H1 (cell line): ENCODE data around the gene KLF6. TPM values are rescaled to one million over a fixed set of nuclear protein-coding genes. Genes with fewer than 3 reads are reported as not detected.

Source experiments
- CTCF ChIA-PET: fragments of 300-600 bp; sonication (Branson Sonifier 250); formaldehyde crosslinking; loops from one replicate; lab custom pipeline; 2021; ENCODE audit not compliant: partially characterized antibody; lab: Charles Lee
- POLR2A ChIA-PET: fragments of 300-600 bp; sonication (Branson Sonifier 250); formaldehyde crosslinking; loops from one replicate; lab custom pipeline; 2021; ENCODE audit warnings: inconsistent platforms; ENCODE audit not compliant: partially characterized antibody; lab: Charles Lee
- DNase-seq, 2 experiments: peaks; one replicate each; pipeline versions ENCODE4 v3.0.0 to v3.0.0-alpha.2; 2010 to 2022; ENCODE audit warnings: low spot score in 2 of 2, low read depth in 1 of 2, mixed read lengths in 1 of 2
- FAIRE-seq: peaks from 2 replicates; lab custom pipeline; 2011; peaks lifted over from hg19 to GRCh38; lab: Jason Lieb, UNC
- H2AFZ ChIP-seq: 2 replicates; pipeline ENCODE4 v1.8.1; 2012; ENCODE audit warnings: low read length, inconsistent platforms
- H2AK5ac ChIP-seq: 2 replicates; pipeline ENCODE4 v1.6.1; 2013; ENCODE audit warnings: low read depth, low read length
- H2BK120ac ChIP-seq: replicated peaks from 2 replicates; pipeline ENCODE3; 2013; ENCODE audit warnings: low read depth, low read length, inconsistent platforms
- H2BK12ac ChIP-seq: 2 replicates; pipeline ENCODE4 v1.6.1; 2013; ENCODE audit warnings: low read depth, low read length
- H2BK15ac ChIP-seq: 2 replicates; pipeline ENCODE4 v1.6.1; 2013; ENCODE audit warnings: low read length
- H2BK20ac ChIP-seq: 2 replicates; pipeline ENCODE4 v1.6.1; 2013; ENCODE audit warnings: low read length
- H2BK5ac ChIP-seq: 2 replicates; pipeline ENCODE4 v1.6.1; 2013; ENCODE audit warnings: low read depth, low read length
- H3K14ac ChIP-seq: 2 replicates; pipeline ENCODE4 v1.6.1; 2013; ENCODE audit warnings: inconsistent platforms; ENCODE audit not compliant: insufficient read length
- H3K18ac ChIP-seq: 2 replicates; pipeline ENCODE4 v1.6.1; 2013; ENCODE audit warnings: low read length; ENCODE audit errors: extremely low read depth
- H3K23ac ChIP-seq: 2 replicates; pipeline ENCODE4 v1.6.1; 2013; ENCODE audit warnings: inconsistent platforms; ENCODE audit not compliant: insufficient read length
- H3K23me2 ChIP-seq: 2 replicates; pipeline ENCODE4 v1.6.1; 2013; ENCODE audit warnings: low read depth, low read length
- H3K27ac ChIP-seq: 2 replicates; pipeline ENCODE4 v1.6.1; 2011; ENCODE audit warnings: low read depth, low read length, inconsistent platforms
- H3K27me3 ChIP-seq, 4 experiments: replicated peaks in 1 of 4; 1 replicate in 1 of 4; 2 replicates in 3 of 4; pipeline versions ENCODE4 v1.6.1 to v1.8.1; 2011 to 2013; ENCODE audit warnings: low read length in 3 of 4, mild to moderate bottlenecking in 3 of 4, inconsistent platforms in 2 of 4, mixed read lengths in 2 of 4, moderate library complexity in 1 of 4; ENCODE audit not compliant: control insufficient read depth in 3 of 4, insufficient read depth in 3 of 4; ENCODE audit errors: extremely low read depth in 1 of 4
- H3K36me3 ChIP-seq, 4 experiments: 2 replicates each; pipeline versions ENCODE4 v1.6.1 to v1.8.1; 2011 to 2013; ENCODE audit warnings: mild to moderate bottlenecking in 4 of 4, low read length in 3 of 4, moderate library complexity in 2 of 4, control low read depth in 1 of 4, inconsistent platforms in 1 of 4; ENCODE audit not compliant: insufficient read depth in 4 of 4, control insufficient read depth in 2 of 4
- H3K4ac ChIP-seq: replicated peaks from 2 replicates; pipeline ENCODE3; 2013; ENCODE audit warnings: low read length, low read depth, mixed read lengths, inconsistent platforms; ENCODE audit not compliant: insufficient read length
- H3K4me1 ChIP-seq, 4 experiments: replicated peaks in 1 of 4; 1 replicate in 1 of 4; 2 replicates in 3 of 4; pipeline versions ENCODE4 v1.6.1 to v1.8.1; 2011 to 2013; ENCODE audit warnings: low read length in 3 of 4, inconsistent platforms in 2 of 4, mixed read lengths in 1 of 4; ENCODE audit not compliant: insufficient read depth in 4 of 4, control insufficient read depth in 3 of 4
- H3K4me2 ChIP-seq, 2 experiments: 2 replicates each; pipeline versions ENCODE4 v1.6.1 to v1.8.1; 2011 to 2013; ENCODE audit warnings: low read depth in 2 of 2, low read length in 2 of 2, control low read depth in 1 of 2, inconsistent platforms in 1 of 2, mild to moderate bottlenecking in 1 of 2; ENCODE audit not compliant: insufficient read depth in 1 of 2
- H3K4me3 ChIP-seq, 4 experiments: fragments of 200-600, 300-600 bp in 1 of 4; sonication (generic), shearing (Covaris generic), sonication (Bioruptor Twin) in 1 of 4; 2 replicates each; pipeline versions ENCODE4 v1.5.1 to v1.8.1; 2011 to 2016; ENCODE audit warnings: low read length in 4 of 4, low read depth in 3 of 4, control low read depth in 2 of 4, inconsistent platforms in 2 of 4, mild to moderate bottlenecking in 2 of 4, mixed read lengths in 1 of 4, moderate library complexity in 1 of 4; ENCODE audit not compliant: insufficient read depth in 2 of 4; ENCODE audit errors: extremely low read depth in 1 of 4
- H3K56ac ChIP-seq: replicated peaks from 2 replicates; pipeline ENCODE3; 2013; ENCODE audit warnings: low read depth, mild to moderate bottlenecking, mixed read lengths, low read length, inconsistent platforms; ENCODE audit not compliant: insufficient read length
- H3K79me1 ChIP-seq: 2 replicates; pipeline ENCODE4 v1.6.1; 2013; ENCODE audit warnings: low read depth, low read length, control low read depth
- H3K79me2 ChIP-seq, 2 experiments: 2 replicates each; pipeline versions ENCODE4 v1.6.1 to v1.8.1; 2012 to 2013; ENCODE audit warnings: low read length in 2 of 2, mild to moderate bottlenecking in 2 of 2, inconsistent platforms in 1 of 2; ENCODE audit not compliant: insufficient read depth in 2 of 2, control insufficient read depth in 1 of 2
- H3K9ac ChIP-seq, 4 experiments: replicated peaks in 1 of 4; 1 replicate in 1 of 4; 2 replicates in 3 of 4; pipeline versions ENCODE4 v1.6.1 to v1.8.1; 2011 to 2013; ENCODE audit warnings: low read depth in 3 of 4, low read length in 3 of 4, control low read depth in 2 of 4, mild to moderate bottlenecking in 2 of 4, moderate library complexity in 2 of 4, inconsistent platforms in 1 of 4; ENCODE audit errors: extremely low read depth in 1 of 4
- H3K9me3 ChIP-seq, 2 experiments: 2 replicates each; pipeline versions ENCODE4 v1.6.1 to v1.8.1; 2012 to 2013; ENCODE audit warnings: mild to moderate bottlenecking in 2 of 2, moderate library complexity in 2 of 2, control low read depth in 1 of 2, inconsistent platforms in 1 of 2, low read depth in 1 of 2, low read length in 1 of 2, mixed read lengths in 1 of 2; ENCODE audit not compliant: insufficient read depth in 2 of 2
- H4K20me1 ChIP-seq, 2 experiments: replicated peaks in 1 of 2; 2 replicates each; pipeline versions ENCODE3 to v1.8.1; 2011 to 2013; ENCODE audit warnings: inconsistent platforms in 2 of 2, low read length in 2 of 2, mild to moderate bottlenecking in 1 of 2; ENCODE audit not compliant: insufficient read depth in 2 of 2, control insufficient read depth in 1 of 2
- H4K5ac ChIP-seq: 2 replicates; pipeline ENCODE4 v1.6.1; 2013; ENCODE audit warnings: low read length, low read depth, mixed read lengths, inconsistent platforms; ENCODE audit not compliant: insufficient read length
- H4K8ac ChIP-seq: 2 replicates; pipeline ENCODE4 v1.8.0; 2013; ENCODE audit warnings: mild to moderate bottlenecking, moderate library complexity, low read length, inconsistent platforms; ENCODE audit not compliant: insufficient read depth; ENCODE audit errors: extremely low read depth
- H4K91ac ChIP-seq: replicated peaks from 2 replicates; pipeline ENCODE3; 2013; ENCODE audit warnings: low read length, mixed read lengths, inconsistent platforms; ENCODE audit not compliant: insufficient read length
- POLR2AphosphoS5 ChIP-seq: IDR thresholded peaks from 2 replicates; pipeline ENCODE4 v1.6.1; 2011; ENCODE audit warnings: low read depth, low read length
- SAP30 ChIP-seq: fragments of 300-600 bp; sonication (generic); IDR thresholded peaks from 2 replicates; pipeline ENCODE4 v1.7.1; 2012; ENCODE audit warnings: low read length, moderate library complexity, mild to moderate bottlenecking, inconsistent platforms; ENCODE audit not compliant: insufficient read depth, insufficient replicate concordance
- SIN3A ChIP-seq, 2 experiments: IDR thresholded peaks in 1 of 2; conservative IDR thresholded peaks in 1 of 2; 2 replicates each; pipeline ENCODE4 v1.6.1; 2011 to 2012; ENCODE audit warnings: low read length in 2 of 2, improper control_type of control experiment in 1 of 2, low read depth in 1 of 2, mild to moderate bottlenecking in 1 of 2
- SIRT6 ChIP-seq: IDR thresholded peaks from one replicate; pipeline ENCODE4 v1.7.1; 2012; ENCODE audit warnings: low read length, inconsistent platforms
- SP2 ChIP-seq: IDR thresholded peaks from 2 replicates; pipeline ENCODE4 v1.6.1; 2012; ENCODE audit warnings: mild to moderate bottlenecking, low read length, inconsistent platforms
- SRF ChIP-seq: IDR thresholded peaks from 2 replicates; pipeline ENCODE4 v1.6.1; 2011; ENCODE audit warnings: mild to moderate bottlenecking, low read depth, low read length, moderate library complexity
- TAF1 ChIP-seq: IDR thresholded peaks from 2 replicates; pipeline ENCODE4 v1.6.1; 2011; ENCODE audit warnings: mild to moderate bottlenecking, low read depth, low read length
- TBP ChIP-seq: IDR thresholded peaks from 2 replicates; pipeline ENCODE4 v1.6.1; 2011; ENCODE audit warnings: low read depth, low read length, improper control_type of control experiment
- YY1 ChIP-seq: IDR thresholded peaks from 2 replicates; pipeline ENCODE4 v1.6.1; 2011; ENCODE audit warnings: low read depth, mild to moderate bottlenecking, low read length
- WGBS, 2 experiments: shearing (Covaris generic) in 1 of 2; methylation state at CpG; one replicate each; pipeline versions ENCODE4 v1.1.6 to v1.1.7; 2013 to 2015; ENCODE audit warnings: low lambda C conversion rate in 2 of 2, mixed read lengths in 2 of 2, inconsistent platforms in 1 of 2, low coverage in 1 of 2, missing lambda C conversion rate in 1 of 2; ENCODE audit not compliant: insufficient replicate concordance in 2 of 2, insufficient coverage in 1 of 2, insufficient read length in 1 of 2; ENCODE audit errors: extremely low coverage in 1 of 2, missing lambda C conversion rate in 1 of 2; 5-methylcytosine and 5-hydroxymethylcytosine counted together
- polyA plus RNA-seq, 7 experiments: library from polyadenylated mRNA; depleted of rRNA in 3 of 7; stranded (reverse) in 5 of 7; unstranded in 2 of 7; fragments of >200 nt in 5 of 7; fragments of 200-250 nt in 2 of 7; gene quantifications; 1 replicate in 5 of 7; 2 replicates in 1 of 7; 4 replicates in 1 of 7; pipeline versions ENCODE4 v1.2.1 to v1.2.3, GENCODE V29; 2011 to 2013; ENCODE audit warnings: missing spikeins in 2 of 7, mixed read lengths in 2 of 7
- total RNA-seq: library from RNA; stranded (reverse); fragmentation: NEBNext Ultra II Directional; extraction: Animal tissue kit (Norgen Biotek cat#: 25700); gene quantifications from 2 replicates; pipeline ENCODE4 v1.2.1, GENCODE V29; 2021
- TF ChIP-seq, protein P1 (sequence below): IDR thresholded peaks from 2 replicates; pipeline ENCODE4 v1.6.1; 2012; ENCODE audit warnings: inconsistent platforms

The KLF6 gene
- total and polyA plus RNA-seq, 2 of the 8 experiments (the other 6 are each of a cell fraction or from before 2014, with no cell fraction given), result 5.7 to 19.5 TPM

GRCh38 chr10:3741688-3742461 is 43.1 kb downstream of the KLF6 start:
- Histone ChIP-seq H2BK15ac (no peak overlapping the region), H3K79me2 (no peaks in the 10 kb centered on the region), H2BK120ac (no peak overlapping the region), H4K8ac (no peak overlapping the region), H2AFZ (no peak overlapping the region), H2BK20ac (no peak overlapping the region), H3K79me1 (no peaks in the 10 kb centered on the region), H3K4me3 (no peak overlapping the region), H2BK12ac (no peak overlapping the region), H3K4ac (no peak overlapping the region), H3K18ac (no peak overlapping the region), H3K4me2 (no peak overlapping the region), H3K23me2 (no peaks in the 10 kb centered on the region), H3K4me1 (peaks cover 0 to 5% (median 4%) of the 10 kb centered on the region in 4 experiments; a peak in 3 of 7 replicates), H3K56ac (no peak overlapping the region), H3K9ac (no peak overlapping the region), H2AK5ac (no peak overlapping the region), H2BK5ac (no peak overlapping the region), H3K36me3 (no peaks in the 10 kb centered on the region; a peak in 1 of 8 replicates), H3K27me3 (no peaks in the 10 kb centered on the region), H4K20me1 (no peaks in the 10 kb centered on the region), H4K91ac (no peak overlapping the region), H3K23ac (no peak overlapping the region), H4K5ac (no peak overlapping the region), H3K27ac (no peak overlapping the region), H3K9me3 (peaks cover 0 to 3% of the 10 kb centered on the region in 2 experiments; a peak in 1 of 4 replicates), H3K14ac (no peak overlapping the region)
- TF ChIP-seq YY1 (no peak), SRF (no peak), TAF1 (no peak), TBP (no peak), POLR2AphosphoS5 (no peak), SP2 (no peak), SIN3A (conservative IDR thresholded peaks at IDR 0.05 in 1 of 2, IDR thresholded peaks at IDR 0.05 in 1 of 2; ENCODE audit: low read depth in 1 of 2, low read length in 2 of 2) (no peak), SAP30 (no peak), SIRT6 (no peak)
- TF ChIP-seq, protein P1, sequence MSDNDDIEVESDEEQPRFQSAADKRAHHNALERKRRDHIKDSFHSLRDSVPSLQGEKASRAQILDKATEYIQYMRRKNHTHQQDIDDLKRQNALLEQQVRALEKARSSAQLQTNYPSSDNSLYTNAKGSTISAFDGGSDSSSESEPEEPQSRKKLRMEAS, result no peak
- ChIA-PET POLR2A (no interaction called here), CTCF (no interaction called here)
- WGBS, 2 experiments, result 88% methylated on average over 6 of the region's 6 CpGs; no CpG with 5 or more reads in 1 of the 2 experiments
- FAIRE-seq (no peak), DNase-seq (no peak)
